Activated CD8-positive, alpha-beta memory T cell treated with anti-CD3 and anti-CD28 coated beads, Interleukin-2, amount 50 U/mL, for 1 hour (primary cell): ENCODE measurements around the gene COMMD3.
"Not testable (repeated sequence)": the region's sequence is repeated elsewhere in the genome, so short reads cannot be mapped to it uniquely, and the experiment has no call there.

ENCODE experiments used
- DNase-seq: peaks from one replicate; pipeline ENCODE4 v3.0.0-alpha.2; 2020; ENCODE audit errors: extremely low read depth

The COMMD3 gene

DNA sequence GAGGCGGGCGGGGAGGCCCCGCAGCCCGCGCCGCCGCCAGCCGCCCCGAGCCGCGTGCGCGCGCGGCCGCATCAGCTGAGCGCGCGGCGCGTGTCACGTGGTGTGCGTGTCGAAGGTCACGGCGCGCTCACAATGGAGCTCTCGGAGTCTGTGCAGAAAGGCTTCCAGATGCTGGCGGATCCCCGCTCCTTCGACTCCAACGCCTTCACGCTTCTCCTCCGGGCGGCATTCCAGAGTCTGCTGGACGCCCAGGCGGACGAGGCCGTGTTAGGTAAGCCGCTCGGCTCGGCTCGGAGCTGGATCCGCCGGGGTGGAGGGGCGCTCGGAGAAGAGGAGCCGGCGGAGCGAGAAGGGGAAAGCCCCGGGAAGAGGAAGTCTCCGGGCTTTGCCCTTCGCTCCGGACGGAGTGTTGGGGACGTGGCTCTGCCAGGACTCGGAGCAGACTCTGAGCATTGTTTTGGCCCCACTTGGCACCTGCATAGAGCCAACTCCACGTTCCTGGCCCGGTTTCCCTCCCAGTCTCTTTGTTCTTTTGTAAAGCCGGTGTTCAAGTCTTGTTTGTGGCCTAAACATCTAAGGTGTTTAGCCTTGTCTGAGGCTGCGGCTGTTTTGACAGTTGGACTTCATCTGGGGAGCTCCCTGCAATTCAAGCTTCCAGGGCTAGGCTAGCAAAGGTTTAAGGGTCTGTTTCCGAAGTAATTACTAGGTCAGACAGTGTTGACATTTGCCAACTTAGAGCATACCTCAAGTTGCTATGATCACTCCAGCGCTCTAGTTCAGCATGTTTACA is at the start of gene COMMD3:
Gene COMMD3 (plus strand): TSS at position 103 of the 790 bp plus-strand sequence. CDS start 30 bp downstream, at position 133.
- DNase-seq = no peak

DNA sequence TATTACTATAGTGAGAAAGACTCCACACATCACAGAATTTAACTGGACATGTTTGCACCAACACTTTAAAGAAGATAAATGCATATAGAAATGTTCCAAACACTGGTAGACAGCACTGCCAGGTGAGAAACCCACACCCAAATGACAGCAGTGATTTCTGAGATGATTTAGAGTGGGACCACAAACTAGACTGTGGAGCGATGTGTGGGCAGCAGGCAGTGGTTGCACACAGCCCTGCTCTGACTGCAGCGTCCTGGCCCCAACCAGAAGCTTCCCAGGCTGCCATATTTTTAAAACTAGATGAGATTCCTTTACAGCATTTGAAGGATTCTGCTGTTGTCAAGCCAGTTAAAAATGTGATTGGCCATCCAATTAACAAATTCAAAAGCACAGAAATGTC is 47.7 kb upstream of the COMMD3 start:
- no peak for DNase-seq

DNA sequence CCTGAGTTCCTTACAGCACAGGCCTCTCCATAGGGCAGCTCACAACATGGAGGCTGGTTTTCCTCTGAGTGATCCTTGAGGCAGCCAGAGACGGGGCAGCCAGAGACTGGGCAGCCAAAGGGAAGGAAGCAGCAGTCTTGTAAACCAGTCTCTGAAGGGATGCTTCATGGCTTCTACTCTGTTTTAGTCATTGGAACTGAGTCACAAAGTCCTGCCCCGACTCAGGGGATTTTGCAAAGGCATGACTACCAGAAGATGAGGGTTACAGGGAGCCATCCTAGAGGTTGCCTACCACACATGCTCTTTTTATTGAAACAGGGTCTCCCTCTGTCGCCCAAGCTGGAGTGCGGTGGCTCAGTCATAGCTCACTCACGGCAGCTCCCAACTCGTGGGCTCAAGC is 44.4 kb upstream of the COMMD3 start:
- DNase-seq = no peak

DNA sequence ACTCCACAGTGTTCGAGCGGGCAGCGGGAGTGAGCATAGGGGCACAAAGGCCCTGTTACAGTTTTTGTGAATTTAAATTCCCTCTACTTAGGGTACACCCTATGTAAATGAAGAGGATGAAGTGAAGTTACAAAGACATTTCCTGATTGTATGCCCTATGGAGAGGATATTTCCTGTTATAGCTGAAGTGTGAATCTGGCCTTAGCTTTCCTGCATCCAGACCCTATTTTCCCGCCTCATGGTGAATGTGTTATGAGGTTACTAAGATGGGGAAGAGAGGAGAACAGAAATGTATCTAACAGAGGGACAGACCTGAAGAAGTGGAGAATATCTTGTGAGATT is 37.8 kb upstream of the COMMD3 start:
- DNase-seq = no peak

DNA sequence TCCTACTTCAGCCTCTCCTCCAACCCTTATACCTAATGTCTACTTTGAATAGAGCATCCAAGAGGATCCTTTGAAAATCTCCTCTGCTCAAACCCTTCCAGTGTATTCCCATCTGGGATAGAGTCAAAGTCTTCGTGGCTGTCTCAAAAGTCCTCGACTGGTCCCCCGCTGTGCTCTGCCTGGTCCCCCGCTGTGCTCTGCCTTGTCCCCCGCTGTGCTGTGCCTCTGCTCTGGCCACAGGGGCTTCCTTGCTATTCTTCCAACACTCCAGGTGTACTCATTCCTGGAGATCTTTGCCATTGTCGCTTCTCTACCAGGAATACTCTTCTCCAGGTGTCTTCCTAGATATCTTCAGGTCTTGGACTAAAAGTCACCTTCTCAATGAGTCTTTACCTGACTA is 36.1 kb upstream of the COMMD3 start:
- DNase-seq = no peak

DNA sequence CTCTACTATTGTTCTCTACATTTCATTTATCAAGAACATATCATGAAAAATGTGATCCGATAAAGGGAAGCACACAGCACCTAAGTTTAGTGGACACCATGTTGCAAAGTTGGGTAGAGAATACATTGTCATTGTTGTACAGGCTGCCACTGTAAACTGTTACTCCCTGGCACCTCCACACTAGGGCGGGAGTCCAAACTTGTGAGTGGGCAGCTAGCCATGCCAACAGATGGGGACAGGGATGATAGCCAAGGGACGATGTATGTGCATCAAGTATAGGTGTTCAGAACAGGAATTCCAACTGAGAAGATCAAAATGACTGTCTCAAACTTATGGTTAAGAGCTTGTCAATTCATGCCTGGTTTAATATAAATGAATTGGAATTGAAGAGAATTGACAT is 31.1 kb upstream of the COMMD3 start:
- no peak for DNase-seq

DNA sequence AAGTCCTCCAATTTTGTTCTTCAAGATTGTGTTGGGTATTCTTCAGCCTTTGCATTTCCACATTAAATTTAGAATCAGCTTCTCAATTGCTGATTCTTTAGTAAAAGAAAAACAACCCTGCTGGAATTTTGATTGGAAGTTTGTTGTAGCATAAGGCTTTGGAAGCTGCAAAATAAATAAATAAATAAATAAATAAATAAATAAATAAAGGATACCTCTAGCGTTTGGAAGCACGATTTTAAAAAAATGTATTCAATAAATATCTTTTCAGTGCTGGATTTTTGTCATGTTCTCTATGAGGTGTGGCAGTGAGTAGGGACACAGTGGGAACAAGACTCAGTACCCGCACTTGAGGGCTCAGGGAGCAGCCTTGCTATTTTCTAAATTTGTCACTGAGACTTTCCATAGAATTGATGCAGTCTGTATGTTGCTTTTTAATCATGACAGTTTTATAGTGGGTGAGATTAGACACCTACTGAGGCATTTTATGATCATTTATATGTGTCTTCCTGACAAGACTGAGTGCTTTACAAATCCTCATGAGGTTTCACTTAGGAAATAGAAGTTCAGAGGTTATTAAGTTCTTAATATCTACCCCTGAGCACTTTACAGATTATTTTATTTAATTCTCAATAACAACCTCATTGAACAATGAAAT is 22.3 kb upstream of the COMMD3 start:
- no peak for DNase-seq

DNA sequence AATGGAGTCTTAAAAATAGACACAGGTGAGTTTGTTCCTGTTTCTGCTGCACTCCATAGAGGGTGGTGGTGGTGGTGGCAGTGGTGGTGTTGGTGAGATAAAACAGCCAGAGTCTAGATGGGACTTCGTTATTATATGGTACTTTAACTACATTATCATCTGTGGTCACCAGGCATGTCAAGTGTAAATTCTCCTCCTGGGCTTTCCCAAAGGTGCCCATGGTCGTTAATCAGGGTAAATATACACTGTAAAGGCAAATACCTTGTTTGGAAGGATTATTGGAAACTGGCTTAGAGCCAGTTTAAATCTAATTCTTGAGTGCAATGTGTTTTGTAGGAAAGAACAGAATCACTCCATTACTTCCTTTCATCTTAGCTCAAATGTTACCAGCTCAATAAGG is 21.5 kb upstream of the COMMD3 start:
- DNase-seq = no peak

DNA sequence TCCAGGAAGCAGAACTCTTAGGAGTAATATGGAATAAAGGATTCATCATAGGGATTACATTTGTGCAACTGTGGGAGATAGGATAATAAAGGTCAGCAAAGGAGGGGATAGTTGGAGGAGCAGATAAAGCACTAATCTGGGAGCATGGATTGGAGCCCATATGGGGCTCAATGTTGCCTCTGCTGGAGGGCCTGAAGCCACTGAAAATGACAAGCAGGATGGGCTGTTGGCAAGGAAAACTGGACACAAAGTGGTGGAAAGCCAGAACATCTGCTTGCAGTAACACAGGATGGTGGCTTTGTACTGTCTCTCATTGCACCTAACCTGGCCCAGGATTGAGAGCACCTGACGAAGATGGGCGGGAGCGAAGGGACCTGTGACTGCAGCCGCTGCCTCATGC is 15.0 kb upstream of the COMMD3 start:
- DNase-seq = no peak

DNA sequence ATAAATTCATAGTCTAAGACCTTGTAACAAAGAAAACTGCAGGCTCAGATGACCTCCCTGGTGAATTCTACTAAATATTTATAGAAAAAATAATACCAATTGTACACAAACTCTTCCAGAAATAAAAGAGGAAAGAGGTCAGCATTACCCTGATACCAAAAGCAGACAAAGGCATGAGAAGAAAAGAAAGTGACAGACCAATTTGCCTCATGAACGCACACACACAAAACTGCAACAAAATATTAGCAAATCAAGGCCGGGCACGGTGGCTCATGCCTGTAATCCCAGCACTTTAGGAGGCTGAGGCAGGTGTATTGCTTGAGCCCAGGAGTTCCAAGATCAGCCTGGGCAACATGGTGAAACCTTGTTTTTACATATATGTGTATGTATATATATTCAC is 12.7 kb upstream of the COMMD3 start:
- DNase-seq = no peak

DNA sequence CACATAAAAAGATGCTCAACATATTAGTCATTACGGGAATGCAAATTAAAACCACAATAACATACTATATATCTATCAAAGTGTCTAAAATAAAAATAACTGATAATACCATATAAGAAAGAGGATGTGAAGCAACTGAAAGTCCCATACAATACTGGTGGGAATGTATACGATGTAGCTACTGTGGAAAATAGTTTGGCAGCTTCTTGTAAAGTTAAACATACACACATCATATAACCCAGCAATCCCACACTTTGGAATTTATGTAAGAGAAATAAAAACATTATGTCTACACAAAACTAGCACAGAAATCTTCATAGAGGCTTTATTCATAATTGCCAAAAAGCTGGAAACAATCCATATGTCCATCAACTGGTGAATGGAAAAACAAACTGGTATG is 10.5 kb upstream of the COMMD3 start:
- DNase-seq = no peak

DNA sequence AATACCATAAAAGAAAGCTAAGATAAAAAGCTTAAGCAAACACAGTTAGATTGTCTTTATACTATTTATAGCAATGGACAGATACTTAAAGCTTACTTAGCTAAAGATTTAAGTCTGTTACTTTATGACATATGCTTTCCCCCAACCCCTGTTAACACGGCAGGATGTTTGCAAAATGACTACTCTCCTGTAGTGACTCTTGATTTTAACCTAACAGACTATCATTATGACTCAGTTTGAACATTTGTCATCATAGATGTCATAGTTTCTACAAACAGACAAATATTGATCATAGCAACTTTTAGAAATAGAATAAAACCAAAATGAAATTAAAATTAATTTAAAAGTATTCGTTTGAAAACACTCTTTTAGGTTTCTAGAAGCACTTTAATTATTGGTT is 7.8 kb upstream of the COMMD3 start:
- no peak for DNase-seq

DNA sequence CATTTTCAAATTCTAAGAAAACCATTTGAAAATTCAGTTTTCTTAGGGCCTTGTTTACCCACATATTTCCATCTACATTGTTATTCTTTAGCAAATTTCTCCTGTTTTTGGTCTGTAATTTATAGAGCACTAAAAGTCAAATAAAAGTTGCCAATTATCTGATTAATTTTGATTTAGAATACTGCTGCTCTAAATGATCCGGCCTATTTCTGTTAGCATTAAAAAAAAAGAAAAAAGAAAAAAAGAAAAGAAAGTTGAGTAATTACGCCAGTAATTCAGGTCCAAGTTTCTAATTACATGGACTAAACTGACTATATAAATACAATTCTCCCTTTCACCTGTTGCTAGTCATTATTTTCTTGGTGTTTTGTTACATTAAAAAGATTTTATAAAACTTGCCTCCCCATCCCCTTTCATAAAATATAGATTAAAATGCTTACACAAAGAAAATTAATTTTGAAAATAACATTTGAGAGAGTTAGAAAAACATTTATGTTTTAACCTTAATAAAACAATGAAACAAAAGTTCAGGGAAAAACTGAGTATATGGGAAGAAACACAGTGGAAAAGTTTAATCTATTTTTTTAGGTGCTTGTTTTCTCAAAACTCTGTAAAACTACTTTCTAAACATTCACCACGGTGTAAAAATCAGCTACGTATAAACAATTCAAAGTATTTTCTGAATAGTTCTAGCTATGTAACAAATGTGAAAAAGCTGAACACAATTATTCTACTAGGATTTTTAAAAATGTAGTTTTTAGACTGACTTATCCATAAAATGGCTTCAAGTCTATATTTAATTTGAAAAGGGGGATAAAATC is 6.8 kb upstream of the COMMD3 start:
- no peak for DNase-seq

DNA sequence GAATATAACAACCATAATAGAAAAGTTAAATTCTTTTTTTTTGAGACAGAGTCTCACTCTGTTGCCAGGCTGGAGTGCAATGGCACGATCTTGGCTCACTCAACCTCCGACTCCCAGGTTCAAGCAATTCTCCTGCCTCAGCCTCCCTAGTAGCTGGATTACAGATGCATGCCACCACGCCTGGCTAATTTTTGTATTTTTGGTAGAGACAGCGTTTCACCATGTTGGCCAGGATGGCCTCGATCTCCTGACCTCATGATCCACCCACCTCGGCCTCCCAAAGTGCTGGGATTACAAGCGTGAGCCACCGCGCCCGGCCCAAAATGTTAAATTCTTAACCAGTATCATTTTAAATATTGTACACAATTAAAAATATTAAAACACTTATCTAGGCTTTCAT is 6.2 kb upstream of the COMMD3 start:
- not testable (repeated sequence) for DNase-seq

DNA sequence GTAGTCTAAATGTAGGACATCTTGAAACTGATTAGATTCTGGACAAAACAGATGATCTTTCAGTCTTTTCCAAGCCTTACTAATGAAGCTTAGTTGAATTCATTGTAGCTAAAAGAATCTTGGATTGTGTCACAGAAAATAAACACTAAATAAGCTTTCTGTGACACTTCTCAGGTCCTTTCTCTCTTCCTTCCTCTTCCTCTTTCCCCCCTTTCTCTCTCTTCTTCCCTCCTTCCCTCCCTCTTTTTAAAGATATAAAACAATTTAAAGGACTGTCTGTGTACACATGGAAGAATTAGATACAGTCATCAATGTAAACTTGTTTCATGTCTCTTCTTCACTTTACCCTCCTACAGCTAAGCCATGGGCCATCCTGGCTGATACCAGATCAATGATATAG is 5.3 kb upstream of the COMMD3 start:
- no peak for DNase-seq

DNA sequence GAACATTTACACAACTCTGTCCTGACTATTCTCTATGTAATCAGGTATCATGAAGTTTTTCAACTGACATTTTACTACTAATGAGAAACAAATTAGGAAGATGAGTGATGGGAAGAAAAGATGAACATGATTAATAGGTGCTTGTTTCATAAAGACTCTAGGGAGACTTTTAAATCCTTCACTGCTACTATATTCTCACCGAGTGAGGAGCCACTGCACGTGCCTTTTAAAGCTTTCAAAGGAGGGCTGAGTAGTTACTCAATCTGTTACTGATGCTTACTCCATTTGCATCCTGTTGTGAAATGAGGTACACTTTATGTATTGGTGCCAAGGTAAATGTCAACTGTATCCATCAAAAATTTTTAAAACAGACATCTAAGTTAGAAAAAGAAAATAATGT is 1.3 kb upstream of the COMMD3 start:
- no peak for DNase-seq

DNA sequence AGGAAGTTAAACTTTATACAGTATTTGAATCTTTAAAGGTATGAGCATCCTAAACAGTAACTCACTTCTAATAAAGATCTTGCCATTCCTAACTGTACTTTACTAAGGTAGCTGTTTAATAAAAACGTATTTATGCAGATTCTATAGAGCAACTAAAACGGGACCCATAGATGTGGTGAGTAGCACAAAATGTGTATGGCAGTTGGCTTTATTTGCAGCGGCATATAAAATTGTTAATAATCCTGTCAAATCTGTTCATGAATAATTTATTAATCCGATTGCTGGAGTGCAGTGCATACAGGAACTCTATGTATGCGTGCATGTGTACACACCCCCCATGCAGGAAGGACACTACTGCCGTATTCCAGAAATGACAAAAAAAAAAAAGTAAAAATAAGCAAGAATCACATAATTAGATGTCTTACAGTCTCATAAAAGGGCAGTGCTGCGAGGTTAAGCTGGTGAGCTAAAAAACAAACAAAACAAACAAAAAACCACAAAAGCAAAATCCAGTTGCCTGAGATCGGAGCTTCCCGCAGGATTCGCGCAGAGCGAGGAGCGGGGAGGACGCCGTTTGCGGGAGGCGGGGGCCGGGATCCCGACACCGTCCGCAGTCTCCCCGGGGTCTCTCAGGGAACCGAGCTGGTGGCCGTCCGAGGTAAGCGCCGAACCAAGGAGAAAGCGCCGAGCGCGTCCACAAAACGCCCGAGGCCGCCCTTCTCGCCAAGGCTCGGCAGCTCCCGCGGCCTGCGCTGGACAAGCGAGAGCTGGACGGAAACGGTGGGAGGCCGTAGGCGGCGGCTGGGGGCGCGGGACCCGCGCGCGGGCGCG is 518 bp upstream of the COMMD3 start:
- no peak for DNase-seq

DNA sequence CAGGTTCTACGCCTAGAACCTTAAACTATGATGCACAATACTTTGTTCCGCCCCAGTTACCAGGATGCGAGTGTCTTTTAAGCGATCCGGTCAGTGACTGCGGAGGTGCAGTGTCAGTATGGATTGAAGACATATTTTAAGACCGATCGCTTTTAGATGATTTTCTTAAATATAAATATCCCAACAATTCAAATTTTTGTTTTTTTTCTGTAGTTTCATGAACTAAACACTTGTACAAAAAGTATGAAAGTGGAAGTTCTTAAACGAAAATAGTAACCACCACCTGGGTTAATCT is 835 bp downstream of the COMMD3 start:
- no peak for DNase-seq

DNA sequence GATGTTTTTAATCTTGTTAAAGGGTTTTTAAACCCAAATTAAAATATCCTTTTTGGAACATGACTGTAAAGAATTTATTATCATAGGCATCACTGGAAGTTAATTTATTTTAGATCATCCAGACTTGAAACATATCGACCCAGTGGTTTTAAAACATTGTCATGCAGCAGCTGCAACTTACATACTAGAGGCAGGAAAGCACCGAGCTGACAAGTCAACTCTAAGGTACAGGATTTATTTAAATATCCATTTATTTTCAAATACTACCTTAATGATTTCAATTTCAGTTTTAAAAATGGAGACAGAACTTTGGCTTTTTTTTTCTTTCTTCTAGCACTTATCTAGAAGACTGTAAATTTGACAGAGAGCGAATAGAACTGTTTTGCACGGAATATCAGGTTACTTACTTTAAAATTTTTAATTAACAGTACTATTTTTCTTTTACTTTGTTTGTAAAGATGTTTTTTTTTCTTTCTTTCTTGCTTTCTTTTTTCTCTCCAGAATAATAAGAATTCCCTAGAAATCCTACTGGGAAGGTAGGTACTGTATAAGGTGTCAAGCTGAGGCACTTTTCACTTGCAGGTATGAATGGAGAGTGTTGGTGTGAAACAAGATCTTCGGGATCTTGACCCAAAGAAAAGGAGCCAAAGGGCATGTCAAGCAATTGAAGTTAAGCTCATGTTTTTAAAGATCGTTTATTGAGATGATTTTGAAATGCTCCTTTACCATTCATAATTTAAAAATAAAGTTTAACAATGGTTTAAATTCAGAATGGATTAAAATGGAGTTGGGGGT is 1.8 kb downstream of the COMMD3 start:
- no peak for DNase-seq

DNA sequence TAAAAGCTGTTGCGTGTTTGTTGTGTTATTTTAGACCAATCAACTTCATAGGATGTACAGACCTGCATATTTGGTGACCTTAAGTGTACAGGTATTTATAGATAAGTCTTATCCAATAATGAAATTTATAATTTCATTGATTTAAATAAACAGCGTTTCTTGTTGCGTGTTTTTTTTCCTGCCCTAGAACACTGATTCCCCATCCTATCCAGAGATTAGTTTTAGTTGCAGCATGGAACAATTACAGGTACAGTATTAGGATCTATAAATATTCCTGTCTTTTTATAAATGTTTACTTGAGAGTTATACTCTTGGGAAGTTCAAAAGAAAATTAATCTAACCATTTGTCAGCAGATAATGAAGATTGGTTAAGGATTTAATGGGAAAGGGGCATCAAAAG is 2.6 kb downstream of the COMMD3 start:
- DNase-seq = no peak

DNA sequence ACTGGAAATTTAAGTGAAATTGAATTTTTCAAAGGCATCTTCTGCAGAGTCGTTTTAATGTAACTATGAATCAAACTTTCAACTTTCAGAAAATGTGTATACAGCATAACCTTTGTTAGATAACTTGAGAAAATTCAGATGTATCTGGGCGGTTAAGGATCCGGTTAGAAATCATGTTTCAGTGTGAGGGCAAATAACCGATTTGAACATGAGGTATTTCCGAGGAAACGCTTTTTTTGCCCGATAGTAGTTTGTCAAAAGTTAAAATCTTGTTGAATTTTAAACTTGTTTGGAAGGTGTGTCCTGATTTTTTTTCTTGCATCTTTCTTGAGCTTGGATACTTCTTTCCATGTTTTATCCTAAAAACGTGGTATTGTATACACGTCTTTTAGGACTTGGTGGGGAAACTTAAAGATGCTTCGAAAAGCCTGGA is 3.4 kb downstream of the COMMD3 start:
- DNase-seq = no peak
